Fibroblast of the conjunctiva (primary cell): ENCODE data around the gene ROGDI.

Source experiments
- DNase-seq: peaks from one replicate; pipeline ENCODE4 v3.0.0-alpha.2; 2010; ENCODE audit warnings: low read depth

ROGDI gene

DNA sequence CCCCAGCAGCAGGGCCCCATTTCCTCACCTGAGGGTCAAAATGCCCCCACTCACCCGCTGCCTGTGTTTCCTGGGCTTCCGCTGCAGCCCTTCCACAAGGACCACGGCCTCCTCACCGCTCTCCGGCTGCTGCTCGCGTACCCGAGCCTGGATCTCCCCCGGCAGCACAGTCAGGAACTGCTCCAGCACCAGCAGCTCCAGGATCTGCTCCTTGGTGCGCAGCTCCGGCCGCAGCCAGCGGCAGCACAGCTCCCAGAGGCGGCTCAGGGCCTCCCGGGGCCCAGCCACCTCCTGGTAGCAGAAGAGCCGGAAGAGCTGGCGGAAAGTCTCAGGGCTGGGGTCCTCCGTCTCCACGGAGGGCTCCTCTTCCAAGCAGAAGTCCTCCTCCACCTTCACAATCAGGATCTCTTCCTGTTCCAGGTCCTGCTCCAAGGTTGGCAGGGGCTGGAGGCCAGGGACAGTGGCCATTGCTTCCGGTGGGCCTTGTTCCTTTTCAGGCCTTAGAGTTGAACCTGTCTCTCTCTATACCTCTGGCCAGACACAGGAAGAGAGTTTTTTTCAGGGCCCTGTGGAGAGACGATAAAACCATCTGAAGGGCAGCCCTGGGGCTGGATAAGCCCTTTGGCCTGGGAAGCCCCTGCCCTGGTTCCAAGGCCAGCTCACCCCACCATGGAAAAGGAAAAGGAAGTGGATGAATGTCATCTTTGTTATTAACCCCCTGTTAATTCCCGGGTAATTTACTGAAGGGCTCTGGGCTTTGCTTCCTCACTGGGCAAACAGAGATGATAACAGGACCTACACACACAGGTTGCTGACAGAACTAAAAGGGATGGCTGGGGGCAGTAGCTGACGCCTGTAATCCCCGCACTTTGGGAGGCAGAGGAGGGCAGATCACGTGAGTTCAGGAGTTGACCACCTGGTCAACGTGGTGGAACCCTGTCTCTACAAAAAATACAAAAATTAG, 36.6 kb downstream of the ROGDI start:
- DNase-seq = no peak

DNA sequence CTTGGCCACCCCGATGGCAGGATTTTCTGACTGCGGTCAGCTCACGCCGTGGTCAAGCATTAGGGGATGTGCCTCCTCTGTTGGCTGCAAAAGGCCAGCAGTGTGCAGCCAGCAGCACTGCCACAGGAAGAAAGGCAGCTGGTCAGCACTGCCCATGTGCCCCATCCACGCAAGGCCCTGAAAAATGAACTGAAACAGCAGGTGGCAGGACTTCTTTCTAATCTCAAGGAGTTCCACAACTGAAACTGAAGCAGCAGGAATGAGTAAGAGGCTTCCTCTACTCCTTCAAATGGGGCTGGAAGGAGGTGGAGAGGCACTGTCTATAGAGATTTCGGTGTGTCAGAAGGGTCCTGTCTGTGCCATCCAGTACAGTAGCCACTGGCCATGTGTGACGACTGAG, 38.6 kb downstream of the ROGDI start:
- no peak for DNase-seq

DNA sequence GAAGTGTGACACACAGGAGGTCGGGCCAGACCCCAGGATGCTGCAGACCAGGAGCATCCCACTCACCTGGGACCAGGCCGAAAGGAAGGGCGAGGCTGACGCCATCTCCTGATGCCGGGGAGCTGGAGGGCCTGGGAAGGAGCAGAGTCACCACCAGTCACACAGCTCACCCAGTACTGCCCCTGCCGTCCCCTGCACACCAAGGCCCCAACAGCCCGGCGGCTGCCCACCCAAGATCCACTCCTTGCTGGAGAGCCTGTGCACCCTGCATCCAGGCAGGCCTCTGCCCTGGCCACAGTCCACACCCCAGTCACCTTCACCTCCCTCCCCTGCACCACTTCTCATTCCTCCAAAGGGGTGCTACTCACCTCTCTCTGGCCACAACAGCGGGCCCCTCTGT, 40.2 kb downstream of the ROGDI start:
- no peak for DNase-seq

DNA sequence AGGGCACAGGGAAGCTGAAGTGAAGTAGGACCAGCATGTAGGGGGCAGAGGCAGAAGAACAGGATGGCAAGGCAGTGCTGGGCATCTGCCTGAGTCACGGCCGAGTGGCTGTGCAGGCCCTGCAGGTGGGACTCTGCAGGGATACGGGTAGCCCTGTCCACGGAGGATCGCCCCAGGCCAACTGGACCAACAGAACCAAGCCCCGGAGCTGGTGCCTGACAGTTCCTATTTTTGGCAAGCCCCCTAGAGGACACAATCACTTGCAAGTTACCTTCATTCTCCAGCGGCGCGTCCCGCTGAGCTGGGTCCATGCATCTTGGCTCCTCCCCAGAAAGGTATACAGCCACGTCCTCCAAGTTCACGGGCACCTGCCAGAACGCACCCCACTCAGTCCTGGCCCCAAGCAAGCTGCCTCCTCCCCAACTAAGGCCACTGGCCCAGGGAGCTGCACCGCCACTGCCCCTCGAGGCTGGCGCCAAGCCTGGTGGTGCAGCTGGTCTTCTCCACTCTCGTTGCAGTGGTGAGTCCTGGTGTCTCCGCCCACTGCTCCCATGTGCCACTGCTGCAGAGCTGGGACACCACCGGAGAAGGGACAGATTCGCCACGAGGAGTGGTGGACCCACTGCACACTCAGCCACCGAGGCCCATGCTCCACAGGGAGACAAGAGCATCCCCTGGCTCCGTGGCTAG, 42.1 kb downstream of the ROGDI start:
- DNase-seq = no peak

DNA sequence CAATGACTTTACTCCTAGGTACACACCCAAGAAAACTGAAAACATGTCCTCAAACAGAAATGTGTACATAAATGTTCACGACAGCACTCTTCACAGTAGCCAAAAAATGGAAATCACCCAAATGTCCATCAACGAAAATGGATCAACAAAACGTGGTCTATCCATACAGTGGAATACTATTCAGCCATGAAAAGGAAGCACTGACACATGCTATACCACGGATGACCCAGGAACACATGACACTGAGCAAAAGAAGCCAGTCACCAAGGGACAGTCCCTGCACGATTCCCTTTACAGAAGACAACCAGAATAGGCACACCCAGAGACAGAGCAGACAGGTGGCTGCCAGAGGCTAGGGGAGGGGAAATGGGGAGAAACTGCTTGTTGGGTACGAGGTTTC, 46.7 kb downstream of the ROGDI start:
- DNase-seq = no peak

DNA sequence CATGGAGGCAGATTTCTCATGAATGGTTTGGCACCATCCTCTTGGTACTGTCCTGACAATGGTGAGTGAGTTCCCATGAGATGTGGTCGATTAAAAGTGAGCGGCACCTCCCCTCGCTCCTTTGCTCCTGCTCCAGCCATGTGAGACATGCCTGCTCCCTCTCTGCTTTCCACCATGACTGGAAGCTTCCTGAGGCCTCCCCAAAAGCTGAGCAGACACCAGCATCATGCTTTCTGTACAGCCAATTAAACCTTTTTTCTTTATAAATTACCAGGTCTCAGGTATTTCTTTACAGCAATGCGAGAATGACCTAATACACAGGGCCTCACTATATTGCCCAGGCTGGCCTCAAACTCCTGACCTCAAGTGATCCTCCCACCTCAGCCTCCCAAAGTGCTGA, 47.6 kb downstream of the ROGDI start:
- DNase-seq = no peak

DNA sequence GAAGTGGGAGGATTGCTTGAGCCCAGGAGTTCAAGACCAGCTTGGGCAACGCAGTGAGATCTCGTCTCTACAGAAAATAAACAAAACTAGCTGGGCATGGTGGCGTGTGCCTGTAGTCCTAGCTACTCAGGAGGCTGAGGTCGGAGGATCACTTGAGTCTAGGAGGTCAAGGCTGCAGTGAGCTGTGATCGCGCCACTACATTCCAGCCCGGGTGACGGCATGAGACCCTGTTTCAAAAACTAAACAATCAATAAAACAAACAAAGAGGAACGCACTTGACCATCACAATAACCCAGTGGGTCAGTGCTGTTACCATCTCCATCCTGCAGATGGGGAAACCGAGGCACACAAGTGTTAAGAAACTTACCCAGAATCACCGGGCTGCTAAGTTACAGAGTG, 49.2 kb downstream of the ROGDI start:
- DNase-seq = no peak

DNA sequence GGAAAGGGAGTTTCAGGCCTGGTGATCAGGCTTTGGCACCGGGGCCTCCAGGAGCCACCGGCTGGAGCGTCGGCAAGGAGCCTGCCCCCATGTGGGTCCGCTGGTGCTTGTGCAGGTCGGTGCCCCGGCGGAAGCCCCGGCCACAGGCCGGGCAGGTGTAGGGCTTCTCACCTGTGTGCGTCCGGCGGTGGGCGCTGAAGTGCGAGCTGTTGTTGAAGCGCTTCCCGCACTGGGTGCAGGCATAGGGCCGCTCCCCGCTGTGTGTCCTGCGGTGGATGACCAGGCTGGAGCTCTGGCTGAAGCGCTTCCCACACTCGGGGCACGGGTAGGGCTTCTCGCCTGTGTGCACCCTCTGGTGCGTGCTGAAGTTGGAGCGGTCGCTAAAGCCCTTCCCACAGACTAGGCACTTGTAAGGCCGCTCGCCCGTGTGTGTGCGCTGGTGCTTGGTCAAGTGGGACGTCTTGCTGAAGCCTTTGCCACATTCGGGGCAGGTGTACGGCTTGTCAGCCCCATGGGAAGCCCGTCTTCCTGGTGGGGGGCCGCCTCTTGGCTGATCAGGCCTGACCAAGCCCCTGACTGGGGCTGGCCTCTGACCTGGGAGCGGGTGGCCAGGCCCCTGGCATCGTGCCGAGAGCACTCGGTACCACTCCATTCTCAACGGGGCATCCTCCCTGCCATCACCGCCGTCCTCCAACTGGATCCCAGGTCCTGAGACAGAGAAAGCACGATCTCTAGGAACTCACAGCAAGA, 49.9 kb downstream of the ROGDI start:
- no peak for DNase-seq

DNA sequence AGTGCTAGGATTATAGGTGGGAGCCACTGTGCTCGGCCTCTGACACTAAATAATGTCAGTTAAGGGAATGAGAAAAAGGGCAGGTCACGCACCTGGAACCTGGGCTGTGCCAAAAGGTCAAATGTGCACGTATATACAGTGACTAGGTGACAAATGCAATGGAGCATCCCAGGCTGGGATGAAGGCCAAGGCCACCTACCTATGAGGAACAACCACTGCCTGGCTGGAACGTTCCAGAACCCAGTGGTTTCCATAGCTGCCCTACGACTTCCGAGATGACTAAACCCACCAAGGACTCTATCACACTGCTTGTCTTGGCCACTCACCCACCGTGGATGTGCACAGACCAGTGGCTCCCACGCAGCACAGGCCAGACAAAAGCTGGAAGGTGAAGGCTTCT, 51.5 kb downstream of the ROGDI start:
- DNase-seq = no peak

DNA sequence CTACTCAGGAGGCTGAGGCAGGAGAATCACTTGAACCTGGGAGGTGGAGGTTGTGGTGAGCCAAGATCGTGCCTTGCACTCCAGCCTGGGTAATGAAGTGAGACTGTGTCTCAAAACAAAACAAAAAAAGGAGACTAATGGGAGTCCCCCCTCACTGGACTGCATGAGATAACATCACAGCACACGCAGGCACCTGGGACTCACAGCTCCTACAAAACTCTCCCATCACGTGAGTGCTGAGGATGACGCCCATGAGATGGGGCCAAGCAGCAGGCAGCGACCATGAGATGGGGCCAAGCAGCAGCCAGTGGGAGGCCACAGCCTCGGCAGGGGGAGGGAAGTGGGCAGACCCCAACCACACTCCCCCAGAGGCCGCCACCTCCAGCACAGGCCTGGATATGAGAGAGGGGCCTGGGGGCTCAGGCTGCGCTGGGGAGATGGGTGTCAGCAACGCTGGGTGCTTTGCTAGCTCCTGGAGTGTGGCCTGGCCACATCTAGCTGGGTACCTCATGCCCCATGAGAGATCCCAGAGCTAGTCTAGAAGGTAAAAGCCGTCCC, 52.7 kb downstream of the ROGDI start:
- no peak for DNase-seq

DNA sequence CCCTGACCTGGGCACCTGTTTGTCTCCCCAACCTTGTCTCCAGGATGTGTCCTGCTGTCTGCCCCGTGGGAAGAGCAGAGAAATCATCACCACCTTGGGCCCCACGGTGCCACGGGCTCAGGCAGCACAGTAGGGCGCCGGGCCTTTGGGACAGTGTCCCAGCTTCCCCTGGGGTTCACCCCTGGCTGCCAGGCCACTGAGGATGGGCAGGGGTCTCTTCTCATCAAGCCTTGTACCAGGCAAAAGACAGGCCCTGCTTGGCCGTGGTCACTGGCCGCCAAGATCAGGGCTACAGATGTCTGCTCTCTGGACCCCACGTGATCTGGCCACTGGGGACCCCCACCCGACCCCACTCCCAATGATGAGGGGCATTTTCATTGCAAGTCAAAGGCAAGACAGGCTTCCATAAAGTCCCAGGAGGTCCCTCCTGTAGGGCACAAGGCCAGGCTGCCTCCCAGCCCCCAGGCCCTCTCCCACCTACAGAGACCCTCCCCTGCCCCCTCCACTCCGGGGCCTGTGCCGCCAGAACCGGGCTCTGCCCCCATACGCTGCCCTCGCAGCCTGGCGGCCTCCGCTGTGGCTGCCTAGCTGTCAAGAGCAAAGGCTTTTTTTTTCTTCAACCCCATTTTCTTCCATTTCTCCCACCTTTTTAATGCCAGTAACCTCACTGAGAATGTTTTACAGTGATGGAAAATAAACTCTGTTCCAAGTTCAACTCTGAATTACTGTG, 53.6 kb downstream of the ROGDI start:
- DNase-seq = no peak

DNA sequence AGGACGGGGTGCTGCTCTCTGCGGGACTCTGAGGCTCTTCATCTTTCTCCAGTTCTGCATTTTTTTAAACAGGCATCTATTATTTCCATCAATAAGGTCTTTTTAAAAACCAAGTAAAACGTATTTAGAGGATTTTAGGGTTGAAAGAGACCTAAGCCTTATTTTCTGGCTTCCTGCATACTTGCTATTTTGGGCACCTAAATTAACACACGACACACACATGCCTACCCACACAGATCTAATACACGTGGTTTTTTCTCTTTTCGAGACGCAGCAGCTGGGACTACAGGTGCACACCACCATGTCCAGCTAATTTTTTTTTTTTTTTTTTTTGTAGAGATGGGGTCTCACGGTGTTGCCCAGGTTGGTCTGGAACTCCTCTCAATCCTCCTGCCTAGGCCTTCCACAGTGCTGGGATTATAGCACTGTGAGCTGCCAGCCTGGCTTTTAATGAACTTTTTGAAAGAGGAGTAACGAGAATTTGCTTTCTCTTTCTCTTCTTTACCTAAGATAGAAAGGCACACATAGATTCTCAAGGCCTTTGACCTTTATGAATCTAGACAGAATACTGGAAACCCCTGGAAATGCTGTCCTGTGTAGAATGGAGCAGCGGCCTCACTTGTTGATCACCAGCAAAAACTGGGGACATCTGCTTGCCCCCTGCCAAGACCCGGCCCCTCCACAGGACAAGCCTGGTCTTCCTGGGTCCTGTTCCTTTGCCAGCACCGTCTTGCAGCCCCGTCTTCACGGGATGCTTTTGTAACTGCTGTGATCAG, 54.3 kb downstream of the ROGDI start:
- DNase-seq = no peak

DNA sequence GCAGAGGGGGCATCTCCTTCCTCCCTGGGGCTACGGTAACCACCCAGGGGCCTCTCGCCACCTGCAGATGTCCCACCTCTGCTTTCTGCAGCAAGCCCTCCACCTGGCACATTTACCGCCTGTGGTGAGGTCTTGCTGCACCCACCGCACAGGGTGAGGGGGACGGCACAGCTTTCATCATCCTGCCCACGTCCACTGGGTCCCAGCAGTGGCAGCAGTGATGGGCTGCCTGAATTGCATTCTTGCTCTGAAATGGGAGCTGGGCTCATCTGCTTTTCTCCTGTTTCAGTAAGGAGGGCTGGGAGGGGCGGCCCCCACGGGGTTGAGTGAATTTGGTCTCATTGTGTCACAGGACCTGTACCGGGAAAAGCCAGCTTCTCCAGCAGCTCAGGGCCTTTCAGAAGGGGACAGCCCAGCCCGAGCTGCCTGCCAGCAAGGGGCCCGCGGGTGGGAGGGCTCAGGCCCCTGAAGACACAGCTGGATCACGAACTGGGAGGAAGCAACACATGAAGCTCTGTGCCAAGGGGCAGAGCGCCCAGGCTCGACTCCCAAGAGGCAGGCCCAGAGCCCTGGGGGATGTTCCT, 55.4 kb downstream of the ROGDI start:
- peak; percentile 12 for DNase-seq
